AG09319 (cell line): ENCODE data around the gene RPS21.

Experiments
- DNase-seq: peaks from one replicate; pipeline ENCODE4 v3.0.0-alpha.2; 2010; ENCODE audit warnings: low read depth; ENCODE audit errors: extremely low read depth
- CTCF ChIP-seq: IDR thresholded peaks from 2 replicates; pipeline ENCODE4 v1.5.1; 2011; ENCODE audit warnings: low read depth, mild to moderate bottlenecking, inconsistent platforms, low read length, moderate library complexity

Gene RPS21

GRCh38 chr20:62393335-62393665 is 6.4 kb downstream of the RPS21 start:
- no peak for DNase-seq
- TF ChIP-seq CTCF: no peak

GRCh38 chr20:62393830-62394229 is 6.9 kb downstream of the RPS21 start:
- TF ChIP-seq CTCF: no peak
- DNase-seq: no peak

- DNase-seq: no peak
- no peak for TF ChIP-seq CTCF
Measured at GRCh38 chr20:62394248-62395245, 7.6 kb downstream of the RPS21 start.

GRCh38 chr20:62395311-62396242 is 8.7 kb downstream of the RPS21 start:
- no peak for DNase-seq
- TF ChIP-seq CTCF: no peak; the same call in none of the 2 replicates

GRCh38 chr20:62396367-62397239 is 9.7 kb downstream of the RPS21 start:
- TF ChIP-seq CTCF: no peak
- DNase-seq: no peak

GRCh38 chr20:62398120-62398821 is 11.4 kb downstream of the RPS21 start:
- no peak for TF ChIP-seq CTCF
- DNase-seq: no peak
